BE2C (cell line): ENCODE results near the gene CDKL5.

Source experiments
- DNase-seq: peaks from one replicate; pipeline ENCODE4 v3.0.0-alpha.2; 2020
- H3K27me3 ChIP-seq: fragments of 250-450 bp; sonication (Bioruptor Pico); 2 replicates; pipeline ENCODE4 v1.5.1; 2020; ENCODE audit warnings: mild to moderate bottlenecking
- H3K36me3 ChIP-seq: fragments of 250-450 bp; sonication (Bioruptor Pico); 2 replicates; pipeline ENCODE4 v1.5.1; 2020; ENCODE audit warnings: mild to moderate bottlenecking
- H3K4me1 ChIP-seq: fragments of 250-450 bp; sonication (Bioruptor Pico); 2 replicates; pipeline ENCODE4 v1.5.1; 2020
- H3K4me3 ChIP-seq: 2 replicates; pipeline ENCODE4 v1.5.1; 2011; ENCODE audit warnings: low read depth, low read length
- H3K9me3 ChIP-seq: fragments of 250-450 bp; sonication (Bioruptor Pico); 2 replicates; pipeline ENCODE4 v1.5.1; 2020
- CTCF ChIP-seq: IDR thresholded peaks from 2 replicates; pipeline ENCODE4 v1.5.1; 2012; ENCODE audit warnings: mild to moderate bottlenecking, low read depth, low read length

CDKL5 gene

DNA sequence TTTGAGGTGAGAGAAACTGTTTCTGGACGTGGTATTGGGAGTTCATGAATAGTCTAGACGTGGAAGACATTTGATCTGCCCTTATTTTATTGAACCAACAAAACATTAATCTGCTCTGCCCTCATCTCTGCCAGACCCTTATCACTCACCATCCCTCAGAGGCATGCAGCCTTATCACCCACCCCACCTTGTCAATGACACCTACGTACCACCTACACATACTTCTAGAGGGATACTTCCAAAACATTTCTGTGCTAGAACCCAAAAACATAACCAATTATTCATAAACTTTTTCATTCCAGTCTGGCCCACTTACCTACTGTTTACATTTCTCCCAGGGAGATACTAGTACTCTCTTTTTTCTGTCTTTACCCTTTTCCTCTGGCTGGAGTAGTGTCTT, 141.3 kb downstream of the CDKL5 start:
- no peak for DNase-seq
- H3K27me3 ChIP-seq, result no peaks in the 10 kb centered on the region
- no peak for TF ChIP-seq CTCF
- no peaks in the 10 kb centered on the region for H3K4me1 ChIP-seq
- H3K4me3 ChIP-seq, result no peak overlapping the region
- H3K9me3 ChIP-seq, result no peaks in the 10 kb centered on the region
- H3K36me3 ChIP-seq, result no peaks in the 10 kb centered on the region

- Histone ChIP-seq H3K36me3 (no peaks in the 10 kb centered on the region), H3K4me1 (no peaks in the 10 kb centered on the region), H3K27me3 (no peaks in the 10 kb centered on the region), H3K4me3 (no peak overlapping the region), H3K9me3 (no peaks in the 10 kb centered on the region)
- no peak for DNase-seq
- no peak for TF ChIP-seq CTCF
Measured at GRCh38 chrX:18573556-18573955, 148.1 kb downstream of the CDKL5 start.

DNA sequence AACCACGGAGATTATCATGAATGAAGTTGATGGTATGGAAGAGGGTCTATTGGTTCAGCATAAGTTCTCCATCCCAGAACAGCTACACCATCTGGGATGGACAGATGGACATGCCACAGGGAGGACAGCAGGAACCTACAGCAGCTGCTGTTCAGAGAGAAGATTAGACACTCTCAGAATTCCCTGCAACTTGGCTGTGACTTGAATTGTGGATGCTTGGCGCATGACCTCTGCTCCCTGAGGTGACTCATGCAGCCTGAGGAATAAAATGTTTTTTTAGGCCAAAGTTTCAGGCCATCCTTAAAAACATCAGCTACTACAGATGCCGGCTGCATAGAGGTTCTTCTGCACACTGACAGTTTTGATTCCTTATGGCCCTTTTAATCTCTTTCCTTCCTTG, 149.2 kb downstream of the CDKL5 start:
- no peak for TF ChIP-seq CTCF

DNA sequence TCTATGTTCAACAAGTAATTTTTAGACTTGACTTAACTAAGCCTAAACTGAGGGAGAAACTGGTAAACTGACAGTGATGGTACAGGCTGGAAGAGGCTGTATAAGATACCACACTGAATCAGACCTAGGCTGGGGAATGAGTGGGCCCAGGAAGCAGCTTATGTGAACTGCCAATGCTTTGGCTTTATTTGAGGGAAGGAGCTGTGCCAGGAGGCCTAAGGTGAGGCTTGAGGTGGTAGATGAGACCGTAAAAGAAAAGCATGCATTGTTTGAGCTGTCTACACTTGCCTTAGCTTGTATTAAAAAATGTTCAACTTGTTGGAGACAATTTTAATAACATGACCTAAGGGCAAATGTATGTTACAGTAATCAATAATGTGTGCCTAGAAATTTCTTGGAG, 150.3 kb downstream of the CDKL5 start:
- H3K36me3 ChIP-seq, result no peaks in the 10 kb centered on the region
- DNase-seq, result no peak
- H3K4me3 ChIP-seq, result no peak overlapping the region
- no peak for TF ChIP-seq CTCF
- no peaks in the 10 kb centered on the region for H3K4me1 ChIP-seq
- H3K9me3 ChIP-seq, result no peaks in the 10 kb centered on the region
- no peaks in the 10 kb centered on the region for H3K27me3 ChIP-seq

More for the DNA sequence above, 149.2 kb downstream of the CDKL5 start:
- no peak overlapping the region for H3K4me3 ChIP-seq
- no peaks in the 10 kb centered on the region for H3K27me3 ChIP-seq
- no peaks in the 10 kb centered on the region for H3K36me3 ChIP-seq
- H3K9me3 ChIP-seq, result no peaks in the 10 kb centered on the region
- no peaks in the 10 kb centered on the region for H3K4me1 ChIP-seq
- no peak for DNase-seq

DNA sequence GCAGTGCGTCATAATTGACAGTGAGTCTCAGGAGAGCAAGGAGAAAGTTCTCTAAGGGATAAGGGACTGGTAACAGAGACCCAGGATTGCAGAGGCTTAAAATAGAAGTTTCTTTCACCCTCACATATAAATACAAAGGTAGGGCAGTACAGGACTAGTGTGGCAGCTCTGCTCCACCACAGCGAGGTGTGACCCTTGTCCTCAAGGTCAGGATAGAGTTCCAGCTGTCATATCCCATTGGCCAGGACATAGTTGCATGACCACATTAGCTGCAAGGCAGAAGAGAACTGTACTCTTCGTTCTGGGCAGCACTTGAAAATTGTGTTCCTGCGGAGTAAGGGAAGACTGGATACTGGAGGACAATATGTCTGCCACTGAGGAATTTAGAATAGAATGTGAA, 152.0 kb downstream of the CDKL5 start:
- no peaks in the 10 kb centered on the region for H3K27me3 ChIP-seq
- no peaks in the 10 kb centered on the region for H3K4me1 ChIP-seq
- no peaks in the 10 kb centered on the region for H3K36me3 ChIP-seq
- DNase-seq, result no peak
- H3K4me3 ChIP-seq, result no peak overlapping the region
- no peak for TF ChIP-seq CTCF
- H3K9me3 ChIP-seq, result no peaks in the 10 kb centered on the region

GRCh38 chrX:18578546-18578945, 153.1 kb downstream of the CDKL5 start:
- H3K9me3 ChIP-seq, result no peaks in the 10 kb centered on the region
- no peak for DNase-seq
- no peaks in the 10 kb centered on the region for H3K27me3 ChIP-seq
- H3K4me1 ChIP-seq, result no peaks in the 10 kb centered on the region
- no peak for TF ChIP-seq CTCF
- H3K36me3 ChIP-seq, result no peaks in the 10 kb centered on the region
- H3K4me3 ChIP-seq, result no peak overlapping the region
